KMS-11 (cell line): Measurements from ENCODE around the gene FRMD8.

ENCODE experiments used
- H2AFZ ChIP-seq: fragments of 200-600 bp; sonication (generic); 2 replicates; pipeline ENCODE4 v1.6.1; 2016; ENCODE audit warnings: antibody characterized with exemption, mixed run types, low read depth
- H3K27ac ChIP-seq: fragments of 200-600 bp; sonication (generic); 2 replicates; pipeline ENCODE4 v1.6.1; 2016; ENCODE audit warnings: mild to moderate bottlenecking, mixed run types
- H3K27me3 ChIP-seq: fragments of 200-600 bp; sonication (generic); 2 replicates; pipeline ENCODE4 v1.6.1; 2017; ENCODE audit warnings: mild to moderate bottlenecking, low read depth, mixed run types, moderate library complexity; ENCODE audit not compliant: insufficient read depth
- H3K36me3 ChIP-seq: fragments of 200-600 bp; sonication (generic); 2 replicates; pipeline ENCODE4 v1.6.1; 2017; ENCODE audit warnings: mild to moderate bottlenecking, mixed run types; ENCODE audit not compliant: insufficient read depth
- H3K4me1 ChIP-seq: fragments of 200-600 bp; sonication (generic); 2 replicates; pipeline ENCODE4 v1.6.1; 2016; ENCODE audit warnings: mild to moderate bottlenecking, low read depth, mixed run types; ENCODE audit not compliant: poor library complexity, severe bottlenecking
- H3K4me2 ChIP-seq: fragments of 200-600 bp; sonication (generic); 2 replicates; pipeline ENCODE4 v1.7.0; 2016; ENCODE audit warnings: mild to moderate bottlenecking, mixed run types
- H3K4me3 ChIP-seq: fragments of 200-600 bp; sonication (generic); IDR thresholded peaks from 2 replicates; pipeline ENCODE4 v1.6.1; 2017; ENCODE audit warnings: low read depth, low read length, mixed read lengths; ENCODE audit not compliant: insufficient read depth
- H3K79me2 ChIP-seq: fragments of 200-600 bp; sonication (generic); 2 replicates; pipeline ENCODE4 v1.6.1; 2016; ENCODE audit warnings: low read depth, mixed run types; ENCODE audit not compliant: insufficient read depth
- H3K9ac ChIP-seq: fragments of 200-600 bp; sonication (generic); 2 replicates; pipeline ENCODE4 v1.6.1; 2016; ENCODE audit warnings: mild to moderate bottlenecking, mixed run types
- H4K20me1 ChIP-seq: fragments of 200-600 bp; sonication (generic); 2 replicates; pipeline ENCODE4 v1.6.1; 2016; ENCODE audit warnings: mild to moderate bottlenecking, mixed run types; ENCODE audit not compliant: insufficient read depth
- TF ChIP-seq, protein P1 (sequence below): fragments of 200-600 bp; sonication (generic); conservative IDR thresholded peaks from 2 replicates; pipeline ENCODE4 v1.6.1; 2017; ENCODE audit warnings: low read depth, mild to moderate bottlenecking, antibody characterized with exemption, low read length, moderate library complexity, mixed read lengths

FRMD8 gene

DNA sequence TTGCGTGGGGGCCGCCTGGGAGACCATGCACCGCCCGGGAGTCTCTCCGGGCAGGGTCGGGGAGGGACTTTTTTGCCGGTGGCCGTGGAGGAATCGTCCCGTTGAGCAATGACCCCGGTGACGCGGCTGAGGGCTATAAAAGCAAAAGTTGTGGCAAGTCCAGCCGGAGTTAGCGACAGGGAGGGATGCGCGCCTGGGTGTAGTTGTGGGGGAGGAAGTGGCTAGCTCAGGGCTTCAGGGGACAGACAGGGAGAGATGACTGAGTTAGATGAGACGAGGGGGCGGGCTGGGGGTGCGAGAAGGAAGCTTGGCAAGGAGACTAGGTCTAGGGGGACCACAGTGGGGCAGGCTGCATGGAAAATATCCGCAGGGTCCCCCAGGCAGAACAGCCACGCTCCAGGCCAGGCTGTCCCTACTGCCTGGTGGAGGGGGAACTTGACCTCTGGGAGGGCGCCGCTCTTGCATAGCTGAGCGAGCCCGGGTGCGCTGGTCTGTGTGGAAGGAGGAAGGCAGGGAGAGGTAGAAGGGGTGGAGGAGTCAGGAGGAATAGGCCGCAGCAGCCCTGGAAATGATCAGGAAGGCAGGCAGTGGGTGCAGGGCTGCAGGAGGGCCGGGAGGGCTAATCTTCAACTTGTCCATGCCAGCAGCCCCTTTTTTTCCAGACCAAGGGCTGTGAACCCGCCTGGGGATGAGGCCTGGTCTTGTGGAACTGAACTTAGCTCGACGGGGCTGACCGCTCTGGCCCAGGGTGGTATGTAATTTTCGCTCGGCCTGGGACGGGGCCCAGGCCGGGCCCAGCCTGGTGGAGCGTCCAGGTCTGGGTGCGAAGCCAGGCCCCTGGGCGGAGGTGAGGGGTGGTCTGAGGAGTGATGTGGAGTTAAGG is 36.4 kb downstream of the FRMD8 start, which contains the start of gene NEAT1:
NEAT1 (plus strand) TSS at position 166 of the 883 bp plus-strand sequence.
- Histone ChIP-seq H4K20me1 (peaks cover 33% of the 10 kb centered on the region), H3K36me3 (no peaks in the 10 kb centered on the region), H3K4me3 (no peak within 1 kb of the TSS), H3K9ac (peak within 1 kb of the TSS; percentile 99), H3K4me2 (peak within 1 kb of the TSS; percentile 99), H3K4me1 (peaks cover 53% of the 10 kb centered on the region), H3K27me3 (no peaks in the 10 kb centered on the region), H3K27ac (peak within 1 kb of the TSS; percentile 100), H2AFZ (peak within 1 kb of the TSS; percentile 60), H3K79me2 (peaks cover 84% of the 10 kb centered on the region)
- TF ChIP-seq, protein P1, sequence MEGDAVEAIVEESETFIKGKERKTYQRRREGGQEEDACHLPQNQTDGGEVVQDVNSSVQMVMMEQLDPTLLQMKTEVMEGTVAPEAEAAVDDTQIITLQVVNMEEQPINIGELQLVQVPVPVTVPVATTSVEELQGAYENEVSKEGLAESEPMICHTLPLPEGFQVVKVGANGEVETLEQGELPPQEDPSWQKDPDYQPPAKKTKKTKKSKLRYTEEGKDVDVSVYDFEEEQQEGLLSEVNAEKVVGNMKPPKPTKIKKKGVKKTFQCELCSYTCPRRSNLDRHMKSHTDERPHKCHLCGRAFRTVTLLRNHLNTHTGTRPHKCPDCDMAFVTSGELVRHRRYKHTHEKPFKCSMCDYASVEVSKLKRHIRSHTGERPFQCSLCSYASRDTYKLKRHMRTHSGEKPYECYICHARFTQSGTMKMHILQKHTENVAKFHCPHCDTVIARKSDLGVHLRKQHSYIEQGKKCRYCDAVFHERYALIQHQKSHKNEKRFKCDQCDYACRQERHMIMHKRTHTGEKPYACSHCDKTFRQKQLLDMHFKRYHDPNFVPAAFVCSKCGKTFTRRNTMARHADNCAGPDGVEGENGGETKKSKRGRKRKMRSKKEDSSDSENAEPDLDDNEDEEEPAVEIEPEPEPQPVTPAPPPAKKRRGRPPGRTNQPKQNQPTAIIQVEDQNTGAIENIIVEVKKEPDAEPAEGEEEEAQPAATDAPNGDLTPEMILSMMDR: no peak

DNA sequence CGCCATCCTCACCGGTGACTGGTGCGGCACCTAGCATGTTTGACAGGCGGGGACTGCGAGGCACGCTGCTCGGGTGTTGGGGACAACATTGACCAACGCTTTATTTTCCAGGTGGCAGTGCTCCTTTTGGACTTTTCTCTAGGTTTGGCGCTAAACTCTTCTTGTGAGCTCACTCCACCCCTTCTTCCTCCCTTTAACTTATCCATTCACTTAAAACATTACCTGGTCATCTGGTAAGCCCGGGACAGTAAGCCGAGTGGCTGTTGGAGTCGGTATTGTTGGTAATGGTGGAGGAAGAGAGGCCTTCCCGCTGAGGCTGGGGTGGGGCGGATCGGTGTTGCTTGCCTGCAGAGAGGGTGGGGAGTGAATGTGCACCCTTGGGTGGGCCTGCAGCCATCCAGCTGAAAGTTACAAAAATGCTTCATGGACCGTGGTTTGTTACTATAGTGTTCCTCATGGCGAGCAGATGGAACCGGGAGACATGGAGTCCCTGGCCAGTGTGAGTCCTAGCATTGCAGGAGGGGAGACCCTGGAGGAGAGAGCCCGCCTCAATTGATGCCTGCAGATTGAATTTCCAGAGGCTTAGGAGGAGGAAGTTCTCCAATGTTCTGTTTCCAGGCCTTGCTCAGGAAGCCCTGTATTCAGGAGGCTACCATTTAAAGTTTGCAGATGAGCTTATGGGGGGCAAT is 37.2 kb downstream of the FRMD8 start:
- peaks cover 56% of the 10 kb centered on the region for H3K4me1 ChIP-seq
- H3K27ac ChIP-seq: peak overlapping the region; percentile 100
- H3K36me3 ChIP-seq: no peaks in the 10 kb centered on the region
- peak overlapping the region; percentile 99 for H3K9ac ChIP-seq
- peak overlapping the region; percentile 96 for H3K4me2 ChIP-seq
- H4K20me1 ChIP-seq: peaks cover 33% of the 10 kb centered on the region
- peaks cover 86% of the 10 kb centered on the region for H3K79me2 ChIP-seq
- no peaks in the 10 kb centered on the region for H3K27me3 ChIP-seq
- peak overlapping the region; percentile 22 for H3K4me3 ChIP-seq
- TF ChIP-seq, protein P1: peak; percentile 27
- H2AFZ ChIP-seq: no peak overlapping the region

DNA sequence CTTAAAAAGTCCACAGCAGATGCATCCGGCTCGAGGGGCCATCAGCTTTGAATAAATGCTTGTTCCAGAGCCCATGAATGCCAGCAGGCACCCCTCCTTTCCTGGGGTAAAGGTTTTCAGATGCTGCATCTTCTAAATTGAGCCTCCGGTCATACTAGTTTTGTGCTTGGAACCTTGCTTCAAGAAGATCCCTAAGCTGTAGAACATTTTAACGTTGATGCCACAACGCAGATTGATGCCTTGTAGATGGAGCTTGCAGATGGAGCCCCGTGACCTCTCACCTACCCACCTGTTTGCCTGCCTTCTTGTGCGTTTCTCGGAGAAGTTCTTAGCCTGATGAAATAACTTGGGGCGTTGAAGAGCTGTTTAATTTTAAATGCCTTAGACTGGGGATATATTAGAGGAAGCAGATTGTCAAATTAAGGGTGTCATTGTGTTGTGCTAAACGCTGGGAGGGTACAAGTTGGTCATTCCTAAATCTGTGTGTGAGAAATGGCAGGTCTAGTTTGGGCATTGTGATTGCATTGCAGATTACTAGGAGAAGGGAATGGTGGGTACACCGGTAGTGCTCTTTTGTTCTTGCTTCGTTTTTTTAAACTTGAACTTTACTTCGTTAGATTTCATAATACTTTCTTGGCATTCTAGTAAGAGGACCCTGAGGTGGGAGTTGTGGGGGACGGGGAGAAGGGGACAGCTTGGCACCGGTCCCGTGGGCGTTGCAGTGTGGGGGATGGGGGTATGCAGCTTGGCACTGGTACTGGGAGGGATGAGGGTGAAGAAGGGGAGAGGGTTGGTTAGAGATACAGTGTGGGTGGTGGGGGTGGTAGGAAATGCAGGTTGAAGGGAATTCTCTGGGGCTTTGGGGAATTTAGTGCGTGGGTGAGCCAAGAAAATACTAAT is 38.0 kb downstream of the FRMD8 start:
- Histone ChIP-seq H3K4me1 (peaks cover 62% of the 10 kb centered on the region), H2AFZ (no peak overlapping the region), H3K36me3 (no peaks in the 10 kb centered on the region), H3K79me2 (peaks cover 90% of the 10 kb centered on the region), H3K9ac (peak overlapping the region; percentile 99), H3K27ac (peak overlapping the region; percentile 100), H3K4me3 (peak overlapping the region; percentile 22), H4K20me1 (peaks cover 33% of the 10 kb centered on the region), H3K4me2 (peak overlapping the region; percentile 96), H3K27me3 (no peaks in the 10 kb centered on the region)
- TF ChIP-seq, protein P1: no peak
